ENCODE data around the gene SEPTIN12.
"Not testable (repeated sequence)": the region's sequence is repeated elsewhere in the genome, so short reads cannot be mapped to it uniquely, and the experiment has no call there.

SEPTIN12 gene

DNA sequence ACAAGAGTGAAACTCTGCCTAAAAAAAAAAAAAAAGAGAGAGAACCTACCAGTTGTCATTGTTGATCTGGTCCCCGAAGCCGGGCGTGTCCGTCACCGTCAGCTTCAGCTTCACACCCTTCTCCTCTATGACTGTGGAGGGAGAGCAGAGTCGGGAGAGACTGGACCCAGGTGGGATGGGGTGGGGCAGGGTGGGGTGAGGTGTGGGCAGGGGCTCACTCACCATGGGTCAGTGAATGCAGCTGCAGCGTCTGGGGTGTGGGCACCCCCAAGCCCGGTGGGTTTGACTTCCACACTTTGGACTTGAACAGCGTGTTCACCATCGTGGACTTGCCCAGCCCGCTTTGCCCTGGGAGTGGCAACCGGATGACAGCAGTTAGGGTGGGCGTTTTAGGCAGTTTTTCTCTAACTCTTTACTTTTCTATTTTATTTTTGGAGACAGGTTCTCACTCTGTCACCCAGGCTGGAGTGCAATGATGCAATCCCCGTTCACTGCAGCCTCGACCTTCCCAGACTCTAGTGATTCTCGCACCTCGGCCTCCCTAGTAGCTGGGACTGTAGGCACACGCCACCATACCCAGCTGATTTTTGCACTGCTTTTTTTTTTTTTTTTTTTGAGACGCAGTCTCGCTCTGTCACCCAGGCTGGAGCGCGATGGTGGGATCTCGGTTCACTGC, 2.2 kb downstream of the SEPTIN12 start:
- H3K9me3 ChIP-seq (ENCODE audit: insufficient read depth, low read depth, low read length): no peaks in the 10 kb centered on the region
- no peaks in the 10 kb centered on the region for H4K20me1 ChIP-seq (ENCODE audit: insufficient read depth, low read length, poor library complexity, severe bottlenecking)
- H3K9ac ChIP-seq (ENCODE audit: low read depth, low read length, poor library complexity, severe bottlenecking): no peak overlapping the region
- H3F3A ChIP-seq (ENCODE audit: low read depth): no peaks in the 10 kb centered on the region
- H2AFZ ChIP-seq (ENCODE audit: low read length): no peak overlapping the region
- H3K36me3 ChIP-seq (ENCODE audit: insufficient read depth, low read length): no peaks in the 10 kb centered on the region
- no peaks in the 10 kb centered on the region for H3K79me2 ChIP-seq (ENCODE audit: insufficient read depth, low read length)
- no peak overlapping the region for H3K4me3 ChIP-seq (ENCODE audit: low read length, poor library complexity, severe bottlenecking)
- no peaks in the 10 kb centered on the region for H3K9me2 ChIP-seq (replicated peaks; ENCODE audit: low read depth, low read length)
- H3K27me3 ChIP-seq (ENCODE audit: insufficient read depth, low read length, poor library complexity, severe bottlenecking): no peaks in the 10 kb centered on the region
- TF ChIP-seq, protein P1, sequence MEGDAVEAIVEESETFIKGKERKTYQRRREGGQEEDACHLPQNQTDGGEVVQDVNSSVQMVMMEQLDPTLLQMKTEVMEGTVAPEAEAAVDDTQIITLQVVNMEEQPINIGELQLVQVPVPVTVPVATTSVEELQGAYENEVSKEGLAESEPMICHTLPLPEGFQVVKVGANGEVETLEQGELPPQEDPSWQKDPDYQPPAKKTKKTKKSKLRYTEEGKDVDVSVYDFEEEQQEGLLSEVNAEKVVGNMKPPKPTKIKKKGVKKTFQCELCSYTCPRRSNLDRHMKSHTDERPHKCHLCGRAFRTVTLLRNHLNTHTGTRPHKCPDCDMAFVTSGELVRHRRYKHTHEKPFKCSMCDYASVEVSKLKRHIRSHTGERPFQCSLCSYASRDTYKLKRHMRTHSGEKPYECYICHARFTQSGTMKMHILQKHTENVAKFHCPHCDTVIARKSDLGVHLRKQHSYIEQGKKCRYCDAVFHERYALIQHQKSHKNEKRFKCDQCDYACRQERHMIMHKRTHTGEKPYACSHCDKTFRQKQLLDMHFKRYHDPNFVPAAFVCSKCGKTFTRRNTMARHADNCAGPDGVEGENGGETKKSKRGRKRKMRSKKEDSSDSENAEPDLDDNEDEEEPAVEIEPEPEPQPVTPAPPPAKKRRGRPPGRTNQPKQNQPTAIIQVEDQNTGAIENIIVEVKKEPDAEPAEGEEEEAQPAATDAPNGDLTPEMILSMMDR (conservative IDR thresholded peaks at IDR 0.05; ENCODE audit: low read length): no peak
- TF ChIP-seq EZH2phosphoT487 (IDR thresholded peaks at IDR 0.05; ENCODE audit: borderline replicate concordance): no peak
- no peaks in the 10 kb centered on the region for H3K4me1 ChIP-seq (ENCODE audit: insufficient read depth, low read length, poor library complexity, severe bottlenecking)
- no peak overlapping the region for H3K4me2 ChIP-seq (ENCODE audit: low read depth, low read length, poor library complexity, severe bottlenecking)

DNA sequence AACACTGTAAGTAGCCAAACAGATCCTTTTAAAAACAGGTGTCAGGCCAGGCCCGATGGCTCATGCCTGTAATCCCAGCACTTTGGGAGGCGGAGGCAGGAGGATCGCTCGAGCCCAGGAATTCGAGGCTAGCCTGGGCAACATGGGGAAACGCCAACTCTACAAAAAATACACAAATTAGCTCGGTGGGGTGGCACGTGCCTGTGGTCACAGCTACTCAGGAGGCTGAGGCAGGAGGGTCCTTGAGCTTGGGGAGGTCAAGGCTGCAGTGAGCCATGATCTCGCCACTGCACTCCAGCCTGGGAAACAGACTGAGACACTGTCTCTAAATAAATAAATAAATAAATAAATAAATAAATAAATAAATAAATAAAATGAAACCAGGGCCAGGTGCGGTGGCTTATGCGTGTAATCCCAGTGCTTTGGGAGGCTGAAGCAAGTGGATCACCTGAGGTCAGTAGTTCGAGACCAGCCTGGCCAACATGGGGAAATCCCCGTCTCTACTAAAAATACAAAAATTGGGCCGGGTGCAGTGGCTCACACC, 3.6 kb downstream of the SEPTIN12 start:
- H3K4me1 ChIP-seq (ENCODE audit: insufficient read depth, low read length, poor library complexity, severe bottlenecking); H3K4me2 ChIP-seq (ENCODE audit: low read depth, low read length, poor library complexity, severe bottlenecking); H3K4me3 ChIP-seq (ENCODE audit: low read length, poor library complexity, severe bottlenecking); H4K20me1 ChIP-seq (ENCODE audit: insufficient read depth, low read length, poor library complexity, severe bottlenecking); H3F3A ChIP-seq (ENCODE audit: low read depth); H3K36me3 ChIP-seq (ENCODE audit: insufficient read depth, low read length); H2AFZ ChIP-seq (ENCODE audit: low read length); H3K27me3 ChIP-seq (ENCODE audit: insufficient read depth, low read length, poor library complexity, severe bottlenecking); H3K9ac ChIP-seq (ENCODE audit: low read depth, low read length, poor library complexity, severe bottlenecking); H3K9me3 ChIP-seq (ENCODE audit: insufficient read depth, low read depth, low read length); H3K9me2 ChIP-seq (replicated peaks; ENCODE audit: low read depth, low read length); H3K79me2 ChIP-seq (ENCODE audit: insufficient read depth, low read length): not testable (repeated sequence)

DNA sequence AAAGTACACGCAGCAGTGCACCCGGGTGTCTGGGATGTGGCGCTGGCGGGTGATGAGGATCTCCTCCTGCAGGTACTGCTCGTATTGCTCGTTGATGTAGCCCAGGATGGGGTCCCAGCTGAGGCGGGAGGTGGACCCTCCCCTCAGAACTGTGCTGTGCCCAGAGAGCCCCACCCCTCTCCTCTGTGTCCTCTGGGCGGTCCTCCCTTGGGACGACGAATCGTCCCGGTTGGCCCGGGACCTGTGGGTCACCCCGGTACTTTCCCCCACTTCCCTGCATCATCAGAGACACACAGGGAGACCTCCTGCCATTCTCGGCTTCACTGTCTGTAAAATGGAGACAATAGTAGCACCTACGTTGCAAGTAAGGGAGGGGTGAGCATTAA, 4.2 kb downstream of the SEPTIN12 start:
- H2AFZ ChIP-seq (ENCODE audit: low read length): no peak overlapping the region
- H3K4me2 ChIP-seq (ENCODE audit: low read depth, low read length, poor library complexity, severe bottlenecking): no peak overlapping the region
- no peaks in the 10 kb centered on the region for H4K20me1 ChIP-seq (ENCODE audit: insufficient read depth, low read length, poor library complexity, severe bottlenecking)
- no peaks in the 10 kb centered on the region for H3K9me3 ChIP-seq (ENCODE audit: insufficient read depth, low read depth, low read length)
- H3K36me3 ChIP-seq (ENCODE audit: insufficient read depth, low read length): no peaks in the 10 kb centered on the region
- TF ChIP-seq, protein P1 (conservative IDR thresholded peaks at IDR 0.05; ENCODE audit: low read length): no peak
- TF ChIP-seq EZH2phosphoT487 (IDR thresholded peaks at IDR 0.05; ENCODE audit: borderline replicate concordance): no peak
- H3K79me2 ChIP-seq (ENCODE audit: insufficient read depth, low read length): no peaks in the 10 kb centered on the region
- H3K9me2 ChIP-seq (replicated peaks; ENCODE audit: low read depth, low read length): no peaks in the 10 kb centered on the region
- no peak overlapping the region for H3K9ac ChIP-seq (ENCODE audit: low read depth, low read length, poor library complexity, severe bottlenecking)
- no peaks in the 10 kb centered on the region for H3K4me1 ChIP-seq (ENCODE audit: insufficient read depth, low read length, poor library complexity, severe bottlenecking)
- H3K27me3 ChIP-seq (ENCODE audit: insufficient read depth, low read length, poor library complexity, severe bottlenecking): no peaks in the 10 kb centered on the region
- no peaks in the 10 kb centered on the region for H3F3A ChIP-seq (ENCODE audit: low read depth)
- no peak overlapping the region for H3K4me3 ChIP-seq (ENCODE audit: low read length, poor library complexity, severe bottlenecking)
